ENCODE results near the gene CD47. TPM values are rescaled to one million over a fixed set of nuclear protein-coding genes. Genes with fewer than 3 reads are reported as not detected.

The CD47 gene
- total RNA-seq, 1 donor from 2014 or later = 184 TPM

- Mint-ChIP-seq H3K4me1 (peaks cover 92% of the 10 kb centered on the region), H3K4me3 (peak overlapping the region; percentile 83), H3K36me3 (ENCODE audit: low read depth) (peaks cover 32% of the 10 kb centered on the region), H3K27ac (peak overlapping the region; percentile 100), H3K9me3 (peaks cover 6% of the 10 kb centered on the region), H3K27me3 (no peaks in the 10 kb centered on the region)
- POLR2A ChIA-PET = interaction anchor here (0.6 to 8.2 kb wide), 37 partner anchors 8 to 478 kb away, joined by 3 to 211 read pairs (median 4); partner anchors contain the start of genes CD47, CIP2A, DZIP3 and IFT57
- intact Hi-C loops (cut with micrococcal nuclease) = loop anchor here (1.0 to 5.0 kb wide), 10 partner anchors 9 to 602 kb away; partner anchors contain the start of genes BBX, CD47, CIP2A and DZIP3
- no peak for TF ChIP-seq CTCF (IDR thresholded peaks at IDR 0.05)
- CTCF ChIA-PET = interaction anchor here (0.7 to 1.7 kb wide), 7 partner anchors 13 to 197 kb away, joined by 3 to 7 read pairs (median 3); no protein-coding TSS in a partner anchor
- ATAC-seq (ENCODE audit: low read depth) = peak; percentile 3
- no peak for DNase-seq
These were observed 34.3 kb upstream of the CD47 start for GRCh38 chr3:108125153-108125543.

GRCh38 chr3:108124337-108125152 lies 33.7 kb upstream of the CD47 start:
- POLR2A ChIA-PET = interaction anchor here (0.6 to 8.2 kb wide), 32 partner anchors 9 to 478 kb away, joined by 3 to 211 read pairs (median 4); partner anchors contain the start of genes CD47, CIP2A, DZIP3 and IFT57
- intact Hi-C loops (cut with micrococcal nuclease) = loop anchor here (1.0 to 5.0 kb wide), 11 partner anchors 10 to 602 kb away; partner anchors contain the start of genes BBX, CD47, CIP2A and DZIP3
- TF ChIP-seq CTCF (IDR thresholded peaks at IDR 0.05) = no peak
- no peaks in the 10 kb centered on the region for H3K27me3 Mint-ChIP-seq
- peaks cover 7% of the 10 kb centered on the region for H3K9me3 Mint-ChIP-seq
- CTCF ChIA-PET = interaction anchor here (1.0 to 1.7 kb wide), 5 partner anchors 32 to 198 kb away, joined by 4 to 7 read pairs (median 4); no protein-coding TSS in a partner anchor
- H3K36me3 Mint-ChIP-seq (ENCODE audit: low read depth) = peaks cover 30% of the 10 kb centered on the region
- peak overlapping the region; percentile 100 for H3K27ac Mint-ChIP-seq
- ATAC-seq (ENCODE audit: low read depth) = peak; percentile 64
- peaks cover 91% of the 10 kb centered on the region for H3K4me1 Mint-ChIP-seq
- DNase-seq = peak; percentile 61
- peak overlapping the region; percentile 83 for H3K4me3 Mint-ChIP-seq

GRCh38 chr3:108123326-108123725 lies 32.5 kb upstream of the CD47 start:
- H3K27me3 Mint-ChIP-seq = no peaks in the 10 kb centered on the region
- H3K27ac Mint-ChIP-seq = peak overlapping the region; percentile 100
- H3K4me1 Mint-ChIP-seq = peaks cover 87% of the 10 kb centered on the region
- ChIA-PET POLR2A (interaction anchor here (0.9 to 8.2 kb wide), 15 partner anchors 9 to 195 kb away, joined by 3 to 211 read pairs (median 5); partner anchors contain the start of genes CD47 and IFT57), CTCF (interaction anchor here (1.1 to 1.9 kb wide), 5 partner anchors 8 to 98 kb away, joined by 3 to 5 read pairs (median 4); no protein-coding TSS in a partner anchor)
- ATAC-seq (ENCODE audit: low read depth) = no peak
- no peak for DNase-seq
- no peak for TF ChIP-seq CTCF (IDR thresholded peaks at IDR 0.05)
- peaks cover 19% of the 10 kb centered on the region for H3K36me3 Mint-ChIP-seq (ENCODE audit: low read depth)
- H3K4me3 Mint-ChIP-seq = peak overlapping the region; percentile 41
- intact Hi-C loops (cut with micrococcal nuclease) = no loop called here
- peaks cover 5% of the 10 kb centered on the region for H3K9me3 Mint-ChIP-seq

- peaks cover 12% of the 10 kb centered on the region for H3K36me3 Mint-ChIP-seq (ENCODE audit: low read depth)
- H3K27ac Mint-ChIP-seq = peak overlapping the region; percentile 100
- ATAC-seq (ENCODE audit: low read depth) (no peak), DNase-seq (no peak)
- CTCF ChIA-PET = interaction anchor here (1.9 kb wide), 1 partner anchor 19 kb away, joined by 5 read pairs; no protein-coding TSS in a partner anchor
- POLR2A ChIA-PET = interaction anchor here (2.0 to 8.2 kb wide), 6 partner anchors 11 to 101 kb away, joined by 5 to 211 read pairs (median 64); partner anchors contain the start of genes CD47 and IFT57
- intact Hi-C loops (cut with micrococcal nuclease) = no loop called here
- no peaks in the 10 kb centered on the region for H3K27me3 Mint-ChIP-seq
- no peak overlapping the region for H3K4me3 Mint-ChIP-seq
- H3K4me1 Mint-ChIP-seq = peaks cover 88% of the 10 kb centered on the region
- H3K9me3 Mint-ChIP-seq = peaks cover 3% of the 10 kb centered on the region
- no peak for TF ChIP-seq CTCF (IDR thresholded peaks at IDR 0.05)
These were observed 31.4 kb upstream of the CD47 start for GRCh38 chr3:108122276-108122675.
